H9 (cell line): ENCODE results near the gene PKD2L2. TPM values are rescaled to one million over a fixed set of nuclear protein-coding genes. Genes with fewer than 3 reads are reported as not detected.

Experiments used
- DNase-seq: peaks from one replicate; pipeline ENCODE4 v3.0.0-alpha.2; 2017
- H2AFZ ChIP-seq: one replicate; pipeline ENCODE4 v1.6.1; 2013; ENCODE audit warnings: mild to moderate bottlenecking, low read length, control low read depth, moderate library complexity
- H2AK5ac ChIP-seq: 2 replicates; pipeline ENCODE4 v1.6.1; 2013; ENCODE audit warnings: low read length, control low read depth, mixed read lengths; ENCODE audit not compliant: insufficient read length
- H2BK120ac ChIP-seq: one replicate; pipeline ENCODE4 v1.6.1; 2013; ENCODE audit warnings: low read depth, mild to moderate bottlenecking, low read length, control low read depth, inconsistent platforms; ENCODE audit not compliant: poor library complexity, severe bottlenecking
- H2BK12ac ChIP-seq: 2 replicates; pipeline ENCODE4 v1.6.1; 2013; ENCODE audit warnings: low read length, control low read depth, mixed read lengths, low read depth; ENCODE audit not compliant: insufficient read length
- H2BK15ac ChIP-seq: 2 replicates; pipeline ENCODE4 v1.6.1; 2013; ENCODE audit warnings: low read depth, low read length, control low read depth
- H2BK20ac ChIP-seq: one replicate; pipeline ENCODE4 v1.6.1; 2013; ENCODE audit warnings: low read depth, mild to moderate bottlenecking, low read length, control low read depth, inconsistent platforms; ENCODE audit not compliant: poor library complexity, severe bottlenecking
- H2BK5ac ChIP-seq: 2 replicates; pipeline ENCODE4 v1.6.1; 2013; ENCODE audit warnings: low read length, control low read depth, mixed read lengths; ENCODE audit not compliant: insufficient read length
- H3K14ac ChIP-seq: 2 replicates; pipeline ENCODE4 v1.6.1; 2013; ENCODE audit warnings: low read length, control low read depth; ENCODE audit not compliant: insufficient read depth
- H3K18ac ChIP-seq: 2 replicates; pipeline ENCODE4 v1.6.1; 2013; ENCODE audit warnings: low read depth, mild to moderate bottlenecking, mixed read lengths, low read length, control low read depth; ENCODE audit not compliant: insufficient read length
- H3K23ac ChIP-seq: 2 replicates; pipeline ENCODE4 v1.6.1; 2013; ENCODE audit warnings: low read length, control low read depth, mixed read lengths, low read depth; ENCODE audit not compliant: insufficient read length
- H3K23me2 ChIP-seq: 2 replicates; pipeline ENCODE4 v1.6.1; 2013; ENCODE audit warnings: low read depth, mild to moderate bottlenecking, mixed read lengths, low read length, control low read depth; ENCODE audit not compliant: insufficient read length, poor library complexity, severe bottlenecking
- H3K27ac ChIP-seq: 2 replicates; pipeline ENCODE4 v1.5.1; 2013; ENCODE audit warnings: low read length, control low read depth, mixed read lengths, low read depth; ENCODE audit not compliant: insufficient read length
- H3K27me3 ChIP-seq: 2 replicates; pipeline ENCODE4 v1.6.1; 2013; ENCODE audit warnings: low read length, control low read depth, inconsistent platforms; ENCODE audit not compliant: insufficient read depth
- H3K4ac ChIP-seq: 2 replicates; pipeline ENCODE4 v1.6.1; 2013; ENCODE audit warnings: low read depth, mild to moderate bottlenecking, control low read depth, inconsistent platforms, low read length, moderate library complexity
- H3K4me1 ChIP-seq: 2 replicates; pipeline ENCODE4 v1.6.1; 2013; ENCODE audit warnings: low read length, control low read depth, inconsistent platforms; ENCODE audit not compliant: insufficient read depth
- H3K4me2 ChIP-seq: 2 replicates; pipeline ENCODE4 v1.6.1; 2013; ENCODE audit warnings: low read length, control low read depth, mixed read lengths; ENCODE audit not compliant: insufficient read length, insufficient read depth
- H3K56ac ChIP-seq: 2 replicates; pipeline ENCODE4 v1.6.1; 2013; ENCODE audit warnings: low read depth, mild to moderate bottlenecking, mixed read lengths, low read length, control low read depth; ENCODE audit not compliant: insufficient read length
- H3K79me1 ChIP-seq: 2 replicates; pipeline ENCODE4 v1.6.1; 2013; ENCODE audit warnings: low read depth, mild to moderate bottlenecking, moderate library complexity, low read length, control low read depth, inconsistent platforms; ENCODE audit not compliant: insufficient read depth, poor library complexity, severe bottlenecking
- H3K79me2 ChIP-seq: 2 replicates; pipeline ENCODE4 v1.6.1; 2013; ENCODE audit warnings: low read length, control low read depth, inconsistent platforms; ENCODE audit not compliant: insufficient read depth
- H3K9ac ChIP-seq: 2 replicates; pipeline ENCODE4 v1.6.1; 2013; ENCODE audit warnings: low read length, control low read depth, mixed read lengths; ENCODE audit not compliant: insufficient read length; ENCODE audit errors: extremely low read depth
- H3K9me3 ChIP-seq: one replicate; pipeline ENCODE4 v1.6.1; 2013; ENCODE audit warnings: low read depth, low read length, inconsistent platforms; ENCODE audit not compliant: control insufficient read depth
- H3T11ph ChIP-seq: one replicate; pipeline ENCODE4 v1.6.1; 2013; ENCODE audit warnings: mild to moderate bottlenecking, low read length, control low read depth, inconsistent platforms
- H4K20me1 ChIP-seq: one replicate; pipeline ENCODE4 v1.6.1; 2013; ENCODE audit not compliant: control insufficient read depth, insufficient read length, insufficient read depth
- H4K5ac ChIP-seq: 2 replicates; pipeline ENCODE4 v1.6.1; 2013; ENCODE audit warnings: low read depth, mild to moderate bottlenecking, mixed read lengths, low read length, control low read depth; ENCODE audit not compliant: insufficient read length
- H4K8ac ChIP-seq: replicated peaks from 2 replicates; pipeline ENCODE4 v1.6.1; 2013; ENCODE audit warnings: low read length, control low read depth, mixed read lengths, low read depth; ENCODE audit not compliant: insufficient read length
- H4K91ac ChIP-seq: 2 replicates; pipeline ENCODE4 v1.6.1; 2013; ENCODE audit warnings: low read depth, mild to moderate bottlenecking, moderate library complexity, mixed read lengths, low read length, control low read depth; ENCODE audit not compliant: insufficient read length
- H3K27ac Mint-ChIP-seq, 3 experiments: 2 replicates in 2 of 3; 3 replicates in 1 of 3; pipeline ENCODE4 v1.8.0; 2020 to 2021; ENCODE audit warnings: mixed read lengths in 3 of 3, mild to moderate bottlenecking in 1 of 3, moderate library complexity in 1 of 3
- H3K27me3 Mint-ChIP-seq: 2 replicates; pipeline ENCODE4 v1.8.0; 2021; ENCODE audit warnings: low read depth, mild to moderate bottlenecking, moderate library complexity, mixed read lengths
- H3K36me3 Mint-ChIP-seq, 3 experiments: 2 replicates in 2 of 3; 3 replicates in 1 of 3; pipeline ENCODE4 v1.8.0; 2020 to 2021; ENCODE audit warnings: low read depth in 3 of 3, mixed read lengths in 3 of 3; ENCODE audit not compliant: insufficient read depth in 1 of 3
- H3K4me1 Mint-ChIP-seq, 2 experiments: 2 replicates each; pipeline ENCODE4 v1.8.0; 2020; ENCODE audit warnings: mixed read lengths in 2 of 2
- H3K4me3 Mint-ChIP-seq, 2 experiments: 2 replicates in 1 of 2; 3 replicates in 1 of 2; pipeline ENCODE4 v1.8.0; 2020 to 2021; ENCODE audit warnings: mild to moderate bottlenecking in 2 of 2, mixed read lengths in 2 of 2, moderate library complexity in 1 of 2
- H3K9me3 Mint-ChIP-seq, 2 experiments: 2 replicates in 1 of 2; 3 replicates in 1 of 2; pipeline ENCODE4 v1.8.0; 2020; ENCODE audit warnings: mild to moderate bottlenecking in 2 of 2, mixed read lengths in 2 of 2, moderate library complexity in 1 of 2
- CTCF ChIP-seq: fragments of 200-600 bp; sonication (generic); conservative IDR thresholded peaks from 3 replicates; pipeline ENCODE4 v1.8.0; 2021; ENCODE audit warnings: antibody characterized with exemption, mild to moderate bottlenecking
- WGBS: extraction: QIAGEN DNeasy Blood & Tissue Kit; methylation state at CpG from one replicate; pipeline ENCODE4 v1.1.7; 2013; ENCODE audit warnings: missing lambda C conversion rate, low lambda C conversion rate, mixed read lengths; ENCODE audit not compliant: insufficient read length; ENCODE audit errors: extremely low coverage; 5-methylcytosine and 5-hydroxymethylcytosine counted together
- total RNA-seq: library from RNA; stranded (reverse); gene quantifications from 2 replicates; pipeline ENCODE4 v1.2.1, GENCODE V29; 2021

Gene PKD2L2
- total RNA-seq, 1 experiment from 2014 or later: not detected

- no peak overlapping the region for H3K56ac ChIP-seq
- H3K27me3 ChIP-seq: no peaks in the 10 kb centered on the region
- H2BK5ac ChIP-seq: no peak overlapping the region
- H3K4me1 ChIP-seq: no peaks in the 10 kb centered on the region
- Mint-ChIP-seq H3K4me3 (no peak overlapping the region), H3K9me3 (peaks cover 8% of the 10 kb centered on the region in 2 experiments; a peak in 4 of 5 replicates), H3K27ac (no peak overlapping the region), H3K36me3 (peaks cover 0 to 4% (median 0%) of the 10 kb centered on the region in 3 experiments; a peak in 2 of 7 replicates), H3K27me3 (no peaks in the 10 kb centered on the region; the same call in 1 of the 2 replicates), H3K4me1 (no peaks in the 10 kb centered on the region)
- H3K23ac ChIP-seq: no peak overlapping the region
- no CpG with 5 or more reads among the region's 2 CpGs for WGBS
- no peak overlapping the region for H2AFZ ChIP-seq
- no peaks in the 10 kb centered on the region for H4K20me1 ChIP-seq
- H2BK15ac ChIP-seq: no peak overlapping the region
- no peak overlapping the region for H2BK20ac ChIP-seq
- H3K4ac ChIP-seq: no peak overlapping the region
- no peak for TF ChIP-seq CTCF
- H3K27ac ChIP-seq: no peak overlapping the region
- H3K14ac ChIP-seq: no peak overlapping the region
- H4K8ac ChIP-seq: no peak overlapping the region
- no peaks in the 10 kb centered on the region for H3K79me1 ChIP-seq
- no peak overlapping the region for H2AK5ac ChIP-seq
- H3K23me2 ChIP-seq: no peaks in the 10 kb centered on the region
- no peak overlapping the region for H2BK120ac ChIP-seq
- H3K18ac ChIP-seq: no peak overlapping the region
- H2BK12ac ChIP-seq: no peak overlapping the region
- no peak overlapping the region for H4K91ac ChIP-seq
- no peak overlapping the region for H3K9ac ChIP-seq
- H3K9me3 ChIP-seq: no peaks in the 10 kb centered on the region
- DNase-seq: no peak
- no peak overlapping the region for H3K4me2 ChIP-seq
- no peak overlapping the region for H3T11ph ChIP-seq
- H3K79me2 ChIP-seq: no peaks in the 10 kb centered on the region
- H4K5ac ChIP-seq: no peak overlapping the region
Measured at GRCh38 chr5:137914758-137915157, 25.5 kb downstream of the PKD2L2 start.
